Neuron (in vitro differentiated cells): Measurements from ENCODE around the gene FGF22.
"Not testable (repeated sequence)": the region's sequence is repeated elsewhere in the genome, so short reads cannot be mapped to it uniquely, and the experiment has no call there.

Experiments used
- H2AFZ ChIP-seq: one replicate; pipeline ENCODE4 v1.6.1; 2013; ENCODE audit warnings: low read depth, mild to moderate bottlenecking, inconsistent platforms, low read length, moderate library complexity
- H3K27me3 ChIP-seq: one replicate; pipeline ENCODE4 v1.6.1; 2013; ENCODE audit warnings: low read length; ENCODE audit not compliant: insufficient read depth
- H3K36me3 ChIP-seq: one replicate; pipeline ENCODE4 v1.6.1; 2013; ENCODE audit warnings: low read length; ENCODE audit not compliant: insufficient read depth
- H3K4me1 ChIP-seq: one replicate; pipeline ENCODE4 v1.6.1; 2013; ENCODE audit warnings: low read length; ENCODE audit not compliant: insufficient read depth
- H3K4me3 ChIP-seq: 2 replicates; pipeline ENCODE4 v1.5.1; 2013; ENCODE audit warnings: mild to moderate bottlenecking, low read length, moderate library complexity
- H3K9me3 ChIP-seq: one replicate; pipeline ENCODE4 v1.6.1; 2013; ENCODE audit warnings: low read length

FGF22 gene

DNA sequence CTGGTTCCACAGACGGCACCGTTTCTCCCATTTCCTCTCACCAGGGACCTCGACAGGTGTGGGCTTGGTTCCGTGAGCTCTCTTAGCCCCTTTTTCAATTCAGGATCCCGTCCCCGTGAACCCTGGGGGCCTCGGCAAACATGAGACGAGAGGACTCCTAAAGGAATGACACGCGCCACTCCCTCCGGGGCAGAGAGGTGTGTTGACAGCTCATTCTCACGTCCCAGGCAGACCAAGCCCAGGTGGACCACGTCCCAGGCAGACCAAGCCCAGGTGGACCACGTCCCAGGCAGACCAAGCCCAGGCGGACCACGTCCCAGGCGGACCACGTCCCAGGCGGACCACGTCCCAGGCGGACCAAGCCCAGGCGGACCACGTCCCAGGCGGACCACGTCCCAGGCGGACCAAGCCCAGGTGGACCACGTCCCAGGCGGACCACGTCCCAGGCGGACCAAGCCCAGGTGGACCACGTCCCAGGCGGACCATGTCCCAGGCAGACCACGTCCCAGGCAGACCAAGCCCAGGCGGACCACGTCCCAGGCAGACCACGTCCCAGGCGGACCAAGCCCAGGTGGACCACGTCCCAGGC, 27.4 kb downstream of the FGF22 start:
- not testable (repeated sequence) for H3K4me3 ChIP-seq, H3K27me3 ChIP-seq, H3K36me3 ChIP-seq, H3K4me1 ChIP-seq, H2AFZ ChIP-seq
- H3K9me3 ChIP-seq, result peaks cover 14% of the 10 kb centered on the region

- H3K4me3 ChIP-seq, H3K36me3 ChIP-seq, H3K27me3 ChIP-seq, H2AFZ ChIP-seq, H3K4me1 ChIP-seq: not testable (repeated sequence)
- peaks cover 14% of the 10 kb centered on the region for H3K9me3 ChIP-seq
Observed at GRCh38 chr19:668675-669434, 29.2 kb downstream of the FGF22 start.

DNA sequence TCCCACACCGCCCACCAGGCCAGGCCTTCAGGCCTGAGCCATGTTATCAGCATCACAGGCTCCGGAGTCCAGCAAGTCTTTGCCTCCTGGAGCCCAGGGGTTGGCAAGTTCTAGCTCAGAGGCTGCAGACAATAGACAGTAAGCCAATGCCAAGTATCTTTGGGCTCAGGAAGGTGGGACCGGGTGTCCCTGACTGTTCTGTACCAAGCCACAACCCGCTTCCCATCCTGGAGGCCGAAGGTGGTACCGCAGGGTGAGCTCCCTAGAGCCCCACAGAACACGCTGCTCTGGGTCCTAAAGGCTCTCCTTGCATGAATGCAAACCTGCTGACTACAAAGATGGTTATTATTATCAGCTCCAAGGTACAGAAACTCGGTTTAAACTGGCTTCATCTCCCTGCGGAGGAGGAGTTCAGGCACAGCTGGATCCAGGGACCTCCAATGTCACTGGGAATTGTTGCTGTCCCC, 31.0 kb downstream of the FGF22 start:
- Histone ChIP-seq H3K36me3 (no peaks in the 10 kb centered on the region), H3K4me1 (peaks cover 15% of the 10 kb centered on the region), H3K9me3 (peaks cover 14% of the 10 kb centered on the region), H2AFZ (no peak overlapping the region), H3K4me3 (no peak overlapping the region), H3K27me3 (no peaks in the 10 kb centered on the region)

DNA sequence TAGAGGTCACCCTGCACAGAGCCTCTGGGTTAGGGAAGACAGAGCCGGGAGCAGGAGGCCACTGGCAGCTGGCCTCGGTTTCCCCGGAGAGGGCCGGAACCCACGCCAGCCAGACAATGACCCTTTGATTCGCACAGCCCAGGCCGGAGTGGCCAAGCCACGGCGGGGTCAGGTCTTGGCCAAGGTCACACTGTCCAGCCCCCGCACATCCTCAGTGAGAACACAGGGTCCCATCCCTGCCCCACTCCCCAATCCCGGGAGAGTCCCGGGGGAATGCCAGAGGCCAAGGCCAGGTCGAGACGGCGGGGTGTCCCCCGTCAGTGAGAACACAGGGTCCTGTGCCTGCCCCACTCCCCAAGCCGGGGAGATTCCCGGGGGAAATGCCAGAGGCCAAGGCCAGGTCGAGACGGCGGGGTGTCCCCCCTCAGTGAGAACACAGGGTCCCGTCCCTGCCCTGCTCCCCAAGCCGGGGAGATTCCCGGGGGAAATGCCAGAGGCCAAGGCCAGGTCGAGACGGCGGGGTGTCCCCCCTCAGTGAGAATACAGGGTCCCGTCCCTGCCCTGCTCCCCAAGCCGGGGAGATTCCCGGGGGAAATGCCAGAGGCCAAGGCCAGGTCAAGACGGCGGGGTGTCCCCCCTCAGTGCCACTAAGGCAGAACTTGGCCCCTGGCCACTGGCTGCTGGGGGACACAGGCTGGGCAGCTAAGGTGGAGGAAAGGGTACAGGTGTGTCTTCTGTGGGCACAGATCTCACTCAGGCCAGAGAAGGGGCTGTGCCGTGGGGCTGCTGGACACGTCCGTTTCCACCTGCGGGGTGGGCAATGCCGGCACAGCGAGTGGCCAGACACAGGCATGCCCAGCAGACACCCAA, 34.8 kb downstream of the FGF22 start:
- no peaks in the 10 kb centered on the region for H3K36me3 ChIP-seq
- no peaks in the 10 kb centered on the region for H3K9me3 ChIP-seq
- H3K4me3 ChIP-seq, result no peak overlapping the region
- no peak overlapping the region for H2AFZ ChIP-seq
- H3K4me1 ChIP-seq, result peaks cover 22% of the 10 kb centered on the region
- peaks cover 4% of the 10 kb centered on the region for H3K27me3 ChIP-seq

- no peak overlapping the region for H3K4me3 ChIP-seq
- H3K9me3 ChIP-seq, result no peaks in the 10 kb centered on the region
- H3K4me1 ChIP-seq, result peaks cover 22% of the 10 kb centered on the region
- peaks cover 4% of the 10 kb centered on the region for H3K27me3 ChIP-seq
- no peaks in the 10 kb centered on the region for H3K36me3 ChIP-seq
- H2AFZ ChIP-seq, result no peak overlapping the region
Observed at GRCh38 chr19:676007-676338, 36.3 kb downstream of the FGF22 start.

DNA sequence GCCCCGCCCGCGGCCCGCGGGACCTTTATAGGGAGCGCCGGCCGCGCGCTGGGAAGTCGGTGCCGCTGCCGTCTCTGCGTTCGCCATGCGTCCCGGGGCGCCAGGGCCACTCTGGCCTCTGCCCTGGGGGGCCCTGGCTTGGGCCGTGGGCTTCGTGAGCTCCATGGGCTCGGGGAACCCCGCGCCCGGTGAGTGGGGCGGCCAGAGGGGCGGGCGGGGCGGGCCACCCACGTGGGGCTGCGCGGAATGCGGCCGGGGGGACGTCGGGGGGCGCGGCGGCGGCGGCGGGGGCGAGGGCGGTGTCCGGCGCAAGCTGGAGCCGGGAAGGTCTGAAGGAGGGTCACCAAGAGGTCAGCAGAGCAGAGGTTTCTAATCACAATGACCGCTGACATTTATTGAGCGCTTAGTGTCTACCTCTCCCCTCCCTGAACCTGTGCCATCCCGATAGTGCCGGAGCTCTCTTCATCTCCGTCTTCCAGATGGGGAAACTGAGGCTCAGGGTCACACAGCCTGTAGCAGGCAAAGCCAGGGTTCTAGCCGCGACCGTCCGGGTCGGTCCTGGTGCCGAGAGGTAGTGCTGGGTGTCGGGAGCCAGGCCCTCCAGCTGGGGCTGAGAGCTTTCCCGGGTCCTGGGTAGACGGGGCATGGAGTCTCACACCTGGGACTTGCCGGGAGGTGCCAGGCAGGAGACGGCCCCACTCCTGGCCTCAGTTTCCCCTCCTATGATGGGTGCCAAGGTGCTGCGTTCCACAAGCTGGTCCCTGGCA, 36.8 kb downstream of the FGF22 start, which contains the start of gene FSTL3:
Gene FSTL3 (plus strand): TSS at position 54 of the 767 bp plus-strand sequence. CDS start 32 bp downstream, at position 86.
- no peak within 1 kb of the TSS for H3K4me3 ChIP-seq
- H3K36me3 ChIP-seq, result no peaks in the 10 kb centered on the region
- H3K27me3 ChIP-seq, result peaks cover 4% of the 10 kb centered on the region
- H3K9me3 ChIP-seq, result no peaks in the 10 kb centered on the region
- no peak within 1 kb of the TSS for H2AFZ ChIP-seq
- peaks cover 22% of the 10 kb centered on the region for H3K4me1 ChIP-seq

DNA sequence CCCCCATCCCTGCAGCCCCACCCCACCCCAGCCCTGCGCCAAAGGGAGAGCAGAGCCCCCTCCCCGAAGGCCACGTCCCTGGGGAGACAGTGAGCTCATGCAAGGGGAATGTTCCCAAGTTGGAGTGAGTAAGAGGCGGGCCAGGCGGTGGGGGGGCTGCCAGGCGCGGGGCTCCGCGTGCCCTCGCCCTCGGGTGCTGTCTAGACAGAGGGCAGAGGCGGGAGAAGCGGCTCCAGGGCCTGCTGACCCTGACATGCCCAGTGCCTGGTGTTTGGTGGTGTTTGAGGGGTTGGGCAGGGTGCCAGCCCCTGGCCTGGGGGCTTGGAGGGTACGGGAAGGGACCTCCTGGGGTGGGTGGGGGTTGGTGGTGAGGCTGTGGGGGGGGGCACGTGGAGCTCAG, 37.5 kb downstream of the FGF22 start:
- Histone ChIP-seq H3K4me1 (peaks cover 22% of the 10 kb centered on the region), H3K36me3 (no peaks in the 10 kb centered on the region), H3K27me3 (peaks cover 4% of the 10 kb centered on the region), H3K9me3 (no peaks in the 10 kb centered on the region), H3K4me3 (no peak overlapping the region), H2AFZ (no peak overlapping the region)

DNA sequence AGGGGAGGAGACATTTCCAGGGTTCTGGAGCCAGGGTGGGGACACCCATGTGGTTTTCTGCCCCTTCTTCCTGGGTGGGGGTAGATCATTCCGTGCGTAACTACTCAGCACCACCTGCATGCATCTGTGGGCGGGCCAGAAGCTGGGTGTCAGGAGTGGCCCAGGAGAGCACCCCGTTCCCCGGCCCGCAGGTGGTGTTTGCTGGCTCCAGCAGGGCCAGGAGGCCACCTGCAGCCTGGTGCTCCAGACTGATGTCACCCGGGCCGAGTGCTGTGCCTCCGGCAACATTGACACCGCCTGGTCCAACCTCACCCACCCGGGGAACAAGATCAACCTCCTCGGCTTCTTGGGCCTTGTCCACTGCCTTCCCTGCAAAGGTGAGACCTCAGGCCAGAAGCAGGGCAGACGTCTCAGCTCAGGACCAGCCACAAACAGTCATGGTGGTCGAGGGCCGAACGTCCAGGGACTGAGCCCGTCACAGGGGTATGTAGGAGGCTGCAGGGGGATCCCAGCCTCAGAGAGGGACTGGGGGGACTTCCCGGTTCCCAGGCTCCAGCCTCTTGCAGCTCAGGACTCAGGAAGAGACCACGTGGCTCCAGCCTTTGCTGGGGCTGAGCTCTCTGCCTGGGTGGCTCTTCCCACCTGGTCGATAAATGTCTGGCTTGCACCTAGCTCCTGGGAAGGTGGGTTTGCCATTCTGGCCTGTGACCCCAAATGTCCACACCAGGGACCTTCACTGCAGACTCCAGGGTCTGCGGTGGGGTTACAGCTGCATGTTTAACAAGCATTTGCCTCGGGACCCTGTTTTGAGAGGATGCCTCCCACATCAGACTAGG, 38.1 kb downstream of the FGF22 start:
- Histone ChIP-seq H3K36me3 (no peaks in the 10 kb centered on the region), H3K9me3 (no peaks in the 10 kb centered on the region), H2AFZ (no peak overlapping the region), H3K27me3 (peaks cover 4% of the 10 kb centered on the region), H3K4me3 (no peak overlapping the region), H3K4me1 (peaks cover 22% of the 10 kb centered on the region)

DNA sequence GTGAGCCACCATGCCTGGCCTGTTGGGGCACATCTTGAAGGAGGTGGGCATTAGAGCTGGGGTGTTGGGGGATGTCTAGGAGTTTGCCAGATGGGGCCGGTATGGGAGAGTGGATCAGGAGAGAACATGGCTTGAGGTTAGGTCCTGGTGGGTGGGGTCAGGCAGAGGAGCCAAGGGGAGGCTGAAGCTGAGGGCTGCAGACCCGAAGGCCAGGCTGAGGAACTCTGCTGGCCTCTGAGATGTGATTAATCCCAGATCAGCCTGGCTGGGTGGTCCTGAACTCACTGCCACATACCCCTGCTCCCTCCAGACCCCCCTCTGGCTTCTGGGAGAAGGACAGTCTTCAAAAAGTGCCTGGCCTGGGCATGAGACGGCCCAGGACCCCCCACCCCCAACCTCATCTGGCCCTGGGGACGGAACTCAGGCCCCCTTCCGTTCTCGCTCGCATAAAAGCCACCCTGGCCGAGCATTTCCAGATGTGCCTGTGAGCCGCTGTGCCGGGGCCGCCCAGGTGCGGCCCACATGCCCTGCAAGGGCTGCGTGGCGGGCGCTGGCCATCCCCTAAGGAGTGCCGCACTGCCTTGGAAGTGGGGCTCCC, 39.2 kb downstream of the FGF22 start:
- no peak overlapping the region for H2AFZ ChIP-seq
- H3K27me3 ChIP-seq, result peaks cover 4% of the 10 kb centered on the region
- H3K4me1 ChIP-seq, result peaks cover 21% of the 10 kb centered on the region
- no peaks in the 10 kb centered on the region for H3K9me3 ChIP-seq
- H3K4me3 ChIP-seq, result no peak overlapping the region
- no peaks in the 10 kb centered on the region for H3K36me3 ChIP-seq

DNA sequence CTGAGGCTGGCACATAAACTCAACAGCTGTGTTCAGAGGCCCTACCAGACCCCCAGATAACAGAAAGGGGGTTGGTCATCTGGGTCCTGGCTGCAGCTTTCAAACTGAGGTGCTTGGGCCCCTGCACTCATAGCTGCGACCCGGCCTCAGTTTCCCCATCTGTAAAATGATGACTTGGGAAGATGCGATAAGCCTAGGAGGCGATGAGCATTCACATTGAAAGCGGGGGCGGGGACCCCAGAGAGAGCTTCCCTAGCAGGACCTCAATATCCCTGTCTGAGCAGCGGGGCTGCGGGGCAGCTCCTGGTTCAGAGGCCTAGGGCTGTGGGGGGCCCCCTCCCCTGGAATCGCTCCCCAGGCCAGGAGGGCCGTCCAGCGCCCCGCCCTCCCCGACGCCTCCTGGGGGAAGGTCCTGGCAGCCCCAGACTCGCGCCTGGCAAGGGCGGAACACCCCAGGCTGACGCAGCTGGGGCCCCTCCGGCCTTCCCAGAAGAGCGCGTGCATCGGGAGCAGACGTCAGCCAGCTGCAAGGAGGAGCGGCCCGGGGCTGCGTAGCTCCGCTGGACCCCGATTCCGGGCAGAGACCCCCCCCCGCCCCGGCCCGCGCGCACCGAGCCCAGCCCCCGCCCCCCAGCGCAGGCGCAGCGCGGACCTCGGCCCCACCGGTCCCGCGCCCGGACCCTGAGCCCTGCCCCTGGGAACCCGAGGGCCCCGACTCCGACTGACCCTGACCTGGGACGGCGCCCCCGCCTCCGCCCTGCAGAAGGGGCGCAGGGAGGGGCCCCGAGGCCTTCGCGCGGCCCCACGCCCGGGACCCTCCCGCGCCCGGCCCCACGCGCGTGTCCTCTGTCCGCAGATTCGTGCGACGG, 40.0 kb downstream of the FGF22 start:
- Histone ChIP-seq H3K9me3 (no peaks in the 10 kb centered on the region), H3K4me1 (peaks cover 15% of the 10 kb centered on the region), H2AFZ (peak overlapping the region; percentile 34), H3K4me3 (peak overlapping the region; percentile 59), H3K36me3 (no peaks in the 10 kb centered on the region), H3K27me3 (peaks cover 4% of the 10 kb centered on the region)

DNA sequence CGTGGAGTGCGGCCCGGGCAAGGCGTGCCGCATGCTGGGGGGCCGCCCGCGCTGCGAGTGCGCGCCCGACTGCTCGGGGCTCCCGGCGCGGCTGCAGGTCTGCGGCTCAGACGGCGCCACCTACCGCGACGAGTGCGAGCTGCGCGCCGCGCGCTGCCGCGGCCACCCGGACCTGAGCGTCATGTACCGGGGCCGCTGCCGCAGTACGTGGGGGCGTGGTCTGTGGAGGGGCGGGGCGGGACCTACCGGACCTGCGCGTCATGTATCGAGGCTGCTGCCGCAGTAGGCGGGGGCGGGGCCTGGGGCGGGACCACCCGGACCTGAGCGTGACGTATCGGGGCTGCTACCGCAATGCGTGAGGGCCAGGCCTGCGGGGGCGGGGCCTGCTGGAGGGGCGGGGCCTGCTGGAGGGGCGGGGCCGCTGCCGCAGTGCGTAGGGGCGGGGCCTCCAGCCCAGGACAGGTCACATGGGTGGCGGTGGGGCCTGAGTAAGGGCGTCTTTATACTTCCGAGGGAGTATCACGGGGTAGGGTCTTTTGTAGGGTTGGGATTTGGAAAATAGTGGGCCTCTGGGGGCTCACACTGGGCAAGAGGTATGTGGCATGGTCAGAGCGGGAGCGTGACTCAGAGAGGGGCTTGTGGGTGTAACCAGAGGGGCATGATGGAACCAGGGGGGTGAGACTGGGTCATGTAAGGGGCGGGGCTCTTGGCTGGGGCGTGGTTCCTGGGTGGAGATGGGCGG, 40.8 kb downstream of the FGF22 start:
- Histone ChIP-seq H3K4me3 (peak overlapping the region; percentile 68), H3K27me3 (peaks cover 4% of the 10 kb centered on the region), H3K4me1 (peaks cover 9% of the 10 kb centered on the region), H3K9me3 (no peaks in the 10 kb centered on the region), H2AFZ (peak overlapping the region; percentile 70), H3K36me3 (no peaks in the 10 kb centered on the region)
